Measurements from ENCODE around the gene RND3.

Gene RND3

DNA sequence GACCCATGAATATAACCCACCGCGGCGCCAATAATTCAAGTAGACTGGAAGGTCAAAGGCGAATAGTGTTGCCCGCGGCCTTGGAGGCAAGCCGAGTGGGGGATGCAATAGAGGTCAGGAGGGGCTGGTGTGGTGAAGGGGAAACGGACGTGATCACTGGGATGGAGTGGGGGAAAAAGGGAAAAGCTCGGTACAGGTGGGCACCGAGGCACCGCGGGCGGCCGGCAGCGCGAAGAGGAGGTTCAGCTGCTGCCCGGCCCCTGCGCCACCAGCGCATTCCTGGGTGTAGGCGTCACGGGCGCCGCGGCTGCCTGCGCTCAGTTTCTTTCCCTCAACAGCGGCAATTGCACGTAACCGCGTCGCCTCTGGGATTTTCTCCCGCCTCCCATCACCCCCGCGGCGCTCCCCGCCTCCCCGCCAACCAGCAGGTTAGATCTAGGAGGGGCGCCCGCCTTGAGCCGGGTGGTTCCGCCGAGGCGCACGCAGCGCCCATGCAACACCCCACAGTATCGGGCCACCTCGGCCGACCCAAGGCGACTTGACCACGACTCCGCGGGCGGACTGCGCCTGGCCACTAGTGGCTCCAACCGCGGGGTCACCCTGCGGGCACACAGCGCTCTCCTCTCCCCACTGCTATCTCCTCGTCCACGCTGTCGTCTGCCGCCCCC lies 1.5 kb downstream of the RND3 start:
- Histone ChIP-seq H3K27me3 (ENCODE audit: insufficient read depth, low read length, poor library complexity) (no peaks in the 10 kb centered on the region), H3K79me2 (ENCODE audit: insufficient read depth, low read length) (no peaks in the 10 kb centered on the region), H3K27ac (ENCODE audit: low read length) (no peak overlapping the region), H2AFZ (ENCODE audit: low read depth, low read length) (no peak overlapping the region), H3K9me3 (ENCODE audit: insufficient read depth, low read length, severe bottlenecking) (peaks cover 14% of the 10 kb centered on the region), H3K9ac (ENCODE audit: low read depth, low read length) (no peak overlapping the region), H3K4me3 (ENCODE audit: low read depth in 1 of 2, low read length in 2 of 2) (no peak overlapping the region), H4K20me1 (ENCODE audit: insufficient read depth, low read length) (no peaks in the 10 kb centered on the region), H3K36me3 (ENCODE audit: insufficient read depth, low read length) (no peaks in the 10 kb centered on the region), H3K4me2 (ENCODE audit: insufficient read depth, low read length) (no peak overlapping the region), H3K4me1 (ENCODE audit: insufficient read depth, low read length) (no peaks in the 10 kb centered on the region)
- ATAC-seq (ENCODE audit: insufficient read depth, low read depth) (no peak), DNase-seq (no peak)
- TF ChIP-seq EZH2 (IDR thresholded peaks at IDR 0.05; ENCODE audit: borderline replicate concordance, low read depth, low read length, severe bottlenecking): no peak
- TF ChIP-seq, protein P1, sequence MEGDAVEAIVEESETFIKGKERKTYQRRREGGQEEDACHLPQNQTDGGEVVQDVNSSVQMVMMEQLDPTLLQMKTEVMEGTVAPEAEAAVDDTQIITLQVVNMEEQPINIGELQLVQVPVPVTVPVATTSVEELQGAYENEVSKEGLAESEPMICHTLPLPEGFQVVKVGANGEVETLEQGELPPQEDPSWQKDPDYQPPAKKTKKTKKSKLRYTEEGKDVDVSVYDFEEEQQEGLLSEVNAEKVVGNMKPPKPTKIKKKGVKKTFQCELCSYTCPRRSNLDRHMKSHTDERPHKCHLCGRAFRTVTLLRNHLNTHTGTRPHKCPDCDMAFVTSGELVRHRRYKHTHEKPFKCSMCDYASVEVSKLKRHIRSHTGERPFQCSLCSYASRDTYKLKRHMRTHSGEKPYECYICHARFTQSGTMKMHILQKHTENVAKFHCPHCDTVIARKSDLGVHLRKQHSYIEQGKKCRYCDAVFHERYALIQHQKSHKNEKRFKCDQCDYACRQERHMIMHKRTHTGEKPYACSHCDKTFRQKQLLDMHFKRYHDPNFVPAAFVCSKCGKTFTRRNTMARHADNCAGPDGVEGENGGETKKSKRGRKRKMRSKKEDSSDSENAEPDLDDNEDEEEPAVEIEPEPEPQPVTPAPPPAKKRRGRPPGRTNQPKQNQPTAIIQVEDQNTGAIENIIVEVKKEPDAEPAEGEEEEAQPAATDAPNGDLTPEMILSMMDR (IDR thresholded peaks at IDR 0.05; ENCODE audit: borderline replicate concordance, extremely low read depth, low read length, poor library complexity, severe bottlenecking): no peak

- ATAC-seq (ENCODE audit: insufficient read depth, low read depth): no peak
- Histone ChIP-seq H3K9me3 (ENCODE audit: insufficient read depth, low read length, severe bottlenecking) (peaks cover 14% of the 10 kb centered on the region), H4K20me1 (ENCODE audit: insufficient read depth, low read length) (no peaks in the 10 kb centered on the region), H3K27ac (ENCODE audit: low read length) (no peak overlapping the region), H3K9ac (ENCODE audit: low read depth, low read length) (no peak overlapping the region), H3K79me2 (ENCODE audit: insufficient read depth, low read length) (no peaks in the 10 kb centered on the region), H3K4me1 (ENCODE audit: insufficient read depth, low read length) (no peaks in the 10 kb centered on the region), H3K4me2 (ENCODE audit: insufficient read depth, low read length) (no peak overlapping the region), H3K27me3 (ENCODE audit: insufficient read depth, low read length, poor library complexity) (no peaks in the 10 kb centered on the region), H3K36me3 (ENCODE audit: insufficient read depth, low read length) (no peaks in the 10 kb centered on the region), H2AFZ (ENCODE audit: low read depth, low read length) (no peak overlapping the region), H3K4me3 (ENCODE audit: low read depth in 1 of 2, low read length in 2 of 2) (no peak overlapping the region)
- TF ChIP-seq, protein P1 (IDR thresholded peaks at IDR 0.05; ENCODE audit: borderline replicate concordance, extremely low read depth, low read length, poor library complexity, severe bottlenecking): no peak
- no peak for TF ChIP-seq EZH2 (IDR thresholded peaks at IDR 0.05; ENCODE audit: borderline replicate concordance, low read depth, low read length, severe bottlenecking)
- DNase-seq: no peak
Measured at GRCh38 chr2:150485114-150485870, 2.2 kb downstream of the RND3 start.

DNA sequence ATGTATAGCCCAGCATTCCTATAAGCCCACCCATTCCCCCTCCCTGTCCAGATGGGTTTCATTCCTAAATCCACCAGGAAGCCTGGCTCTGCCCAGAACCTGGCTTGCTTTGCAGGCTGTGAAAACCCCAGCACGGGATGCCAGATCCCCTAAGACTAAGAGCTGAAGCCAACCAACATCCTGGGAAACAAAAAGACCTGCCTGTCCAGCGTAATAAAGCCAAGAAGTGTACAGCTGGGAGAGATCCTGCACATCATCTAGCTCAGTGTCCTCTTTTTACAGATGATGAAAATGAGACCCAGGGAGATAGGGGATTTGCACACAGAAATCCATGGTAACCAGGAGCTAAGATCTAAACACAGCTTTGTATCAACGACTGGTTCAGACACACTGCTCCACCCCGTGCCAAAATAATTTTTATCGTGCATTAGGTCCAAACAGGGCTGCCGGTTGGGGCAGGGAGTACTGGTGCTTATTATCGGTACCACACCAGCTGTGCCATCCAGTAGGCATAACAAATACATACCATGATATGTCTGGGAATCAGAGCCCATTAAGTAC lies 2.9 kb downstream of the RND3 start:
- H2AFZ ChIP-seq (ENCODE audit: low read depth, low read length): no peak overlapping the region
- no peak overlapping the region for H3K27ac ChIP-seq (ENCODE audit: low read length)
- H3K4me2 ChIP-seq (ENCODE audit: insufficient read depth, low read length): no peak overlapping the region

More for the DNA sequence above, 2.9 kb downstream of the RND3 start:
- no peak overlapping the region for H3K4me3 ChIP-seq (ENCODE audit: low read depth in 1 of 2, low read length in 2 of 2)
- H3K79me2 ChIP-seq (ENCODE audit: insufficient read depth, low read length): no peaks in the 10 kb centered on the region
- no peak overlapping the region for H3K9ac ChIP-seq (ENCODE audit: low read depth, low read length)
- H3K27me3 ChIP-seq (ENCODE audit: insufficient read depth, low read length, poor library complexity): no peaks in the 10 kb centered on the region
- no peak for ATAC-seq (ENCODE audit: insufficient read depth, low read depth)
- H3K36me3 ChIP-seq (ENCODE audit: insufficient read depth, low read length): no peaks in the 10 kb centered on the region
- TF ChIP-seq, protein P1 (IDR thresholded peaks at IDR 0.05; ENCODE audit: borderline replicate concordance, extremely low read depth, low read length, poor library complexity, severe bottlenecking): no peak
- TF ChIP-seq EZH2 (IDR thresholded peaks at IDR 0.05; ENCODE audit: borderline replicate concordance, low read depth, low read length, severe bottlenecking): no peak
- H3K9me3 ChIP-seq (ENCODE audit: insufficient read depth, low read length, severe bottlenecking): peaks cover 14% of the 10 kb centered on the region
- no peaks in the 10 kb centered on the region for H3K4me1 ChIP-seq (ENCODE audit: insufficient read depth, low read length)
- no peak for DNase-seq
- no peaks in the 10 kb centered on the region for H4K20me1 ChIP-seq (ENCODE audit: insufficient read depth, low read length)

All from DND-41 (cell line).